Measurements from ENCODE around the gene PYGB.
"Not testable (repeated sequence)": the region's sequence is repeated elsewhere in the genome, so short reads cannot be mapped to it uniquely, and the experiment has no call there.

The PYGB gene

DNA sequence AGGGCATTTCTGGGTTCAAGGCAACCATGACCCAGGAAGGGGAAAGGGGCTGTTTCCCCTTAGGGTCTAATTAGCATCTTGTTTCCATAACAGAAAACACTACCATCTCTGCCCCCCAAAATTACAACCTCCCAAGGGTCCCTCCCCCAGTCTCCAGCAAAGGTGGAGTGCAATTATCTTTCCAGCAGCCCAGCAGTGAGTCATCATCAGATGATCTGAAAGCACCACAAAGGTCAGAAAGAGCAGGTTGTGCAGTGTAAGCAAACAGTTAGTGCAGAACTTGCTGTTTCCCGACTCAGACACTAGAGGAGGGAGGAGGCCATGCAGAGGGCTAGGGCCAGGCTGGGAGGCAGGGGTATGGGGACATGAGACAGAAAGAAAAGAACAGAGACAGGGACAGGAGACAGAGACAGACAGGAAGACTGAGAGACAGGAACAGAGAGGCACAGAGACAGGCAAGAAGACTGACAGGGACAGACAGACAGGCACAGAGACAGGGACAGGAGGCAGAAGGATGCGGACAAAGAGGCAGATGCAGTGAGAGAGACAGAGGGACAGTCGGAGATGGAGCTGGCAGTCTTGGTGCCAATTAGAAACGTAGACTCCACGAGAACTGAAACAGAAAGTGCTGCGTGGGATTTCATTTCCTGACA is 62.5 kb downstream of the PYGB start:
- peak; percentile 88 for DNase-seq (ENCODE audit: low spot score)
- peak overlapping the region; percentile 90 for H3K27ac ChIP-seq
- POLR2A ChIA-PET (ENCODE audit: low non-redundant PET), result no interaction called here
- CTCF ChIA-PET, result interaction anchor here (0.6 to 1.3 kb wide), 5 partner anchors 9 to 674 kb away, joined by 3 to 5 read pairs (median 3); partner anchors contain the start of gene GINS1
- TF ChIP-seq, protein P1, sequence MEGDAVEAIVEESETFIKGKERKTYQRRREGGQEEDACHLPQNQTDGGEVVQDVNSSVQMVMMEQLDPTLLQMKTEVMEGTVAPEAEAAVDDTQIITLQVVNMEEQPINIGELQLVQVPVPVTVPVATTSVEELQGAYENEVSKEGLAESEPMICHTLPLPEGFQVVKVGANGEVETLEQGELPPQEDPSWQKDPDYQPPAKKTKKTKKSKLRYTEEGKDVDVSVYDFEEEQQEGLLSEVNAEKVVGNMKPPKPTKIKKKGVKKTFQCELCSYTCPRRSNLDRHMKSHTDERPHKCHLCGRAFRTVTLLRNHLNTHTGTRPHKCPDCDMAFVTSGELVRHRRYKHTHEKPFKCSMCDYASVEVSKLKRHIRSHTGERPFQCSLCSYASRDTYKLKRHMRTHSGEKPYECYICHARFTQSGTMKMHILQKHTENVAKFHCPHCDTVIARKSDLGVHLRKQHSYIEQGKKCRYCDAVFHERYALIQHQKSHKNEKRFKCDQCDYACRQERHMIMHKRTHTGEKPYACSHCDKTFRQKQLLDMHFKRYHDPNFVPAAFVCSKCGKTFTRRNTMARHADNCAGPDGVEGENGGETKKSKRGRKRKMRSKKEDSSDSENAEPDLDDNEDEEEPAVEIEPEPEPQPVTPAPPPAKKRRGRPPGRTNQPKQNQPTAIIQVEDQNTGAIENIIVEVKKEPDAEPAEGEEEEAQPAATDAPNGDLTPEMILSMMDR (conservative IDR thresholded peaks at IDR 0.05; ENCODE audit: low read depth), result peak; percentile 87

DNA sequence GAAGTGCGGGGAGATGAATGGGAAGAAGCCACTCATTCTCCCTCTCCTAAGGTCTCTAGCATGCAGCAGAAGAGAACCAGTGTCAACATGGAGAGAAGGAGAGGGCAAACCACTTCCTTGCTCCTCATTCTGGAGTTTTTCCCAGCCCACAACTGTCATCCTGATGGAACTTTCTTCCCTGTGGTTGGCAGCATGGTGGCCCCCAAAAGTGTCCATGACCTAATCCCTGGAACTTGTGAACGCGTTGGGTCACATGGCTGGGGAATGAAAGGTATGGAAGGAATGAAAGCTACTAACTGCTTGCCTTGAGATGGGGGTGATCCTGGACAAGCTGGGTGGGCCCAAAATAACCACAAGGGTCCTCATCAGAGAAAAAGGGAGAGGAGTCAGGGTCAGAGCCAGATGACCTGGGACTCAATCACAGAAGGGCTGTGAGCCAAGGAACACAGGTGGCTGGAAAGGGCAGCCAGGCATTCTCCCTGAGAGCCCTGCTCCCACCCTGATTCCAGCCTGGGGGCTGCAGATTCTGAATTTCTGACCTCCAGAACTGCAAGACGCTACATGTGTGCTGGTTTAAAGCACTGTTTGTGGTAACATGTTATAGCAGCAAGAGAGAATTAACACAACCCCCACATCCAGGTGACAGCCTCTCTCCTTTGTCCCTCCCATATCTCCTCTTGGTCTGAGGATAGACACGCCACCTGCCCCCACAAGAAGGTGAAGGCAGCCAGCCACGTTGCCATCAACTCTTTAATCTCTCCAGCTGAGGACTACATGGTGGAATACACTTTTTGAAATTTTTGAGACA is 63.2 kb downstream of the PYGB start:
- TF ChIP-seq, protein P1 (conservative IDR thresholded peaks at IDR 0.05; ENCODE audit: low read depth), result no peak
- no peak for DNase-seq (ENCODE audit: low spot score)
- ChIA-PET POLR2A (ENCODE audit: low non-redundant PET) (no interaction called here), CTCF (interaction anchor here (0.6 to 1.3 kb wide), 4 partner anchors 26 to 673 kb away, joined by 3 to 5 read pairs (median 4); partner anchors contain the start of gene GINS1)
- peak overlapping the region; percentile 90 for H3K27ac ChIP-seq

DNA sequence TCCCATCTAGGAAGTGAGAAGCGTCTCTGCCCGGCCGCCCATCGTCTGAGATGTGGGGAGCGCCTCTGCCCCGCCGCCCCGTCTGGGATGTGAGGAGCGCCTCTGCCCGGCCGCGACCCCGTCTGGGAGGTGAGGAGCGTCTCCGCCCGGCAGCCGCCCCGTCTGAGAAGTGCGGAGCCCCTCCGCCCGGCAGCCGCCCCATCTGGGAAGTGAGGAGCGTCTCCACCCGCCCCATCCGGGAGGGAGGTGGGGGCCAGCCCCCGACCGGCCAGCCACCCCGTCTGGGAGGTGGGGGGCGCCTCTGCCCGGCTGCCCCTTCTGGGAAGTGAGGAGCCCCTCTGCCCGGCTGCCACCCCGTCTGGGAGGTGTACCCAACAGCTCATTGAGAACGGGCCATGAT is 64.8 kb downstream of the PYGB start:
- H3K27ac ChIP-seq; POLR2A ChIA-PET (ENCODE audit: low non-redundant PET); DNase-seq (ENCODE audit: low spot score): not testable (repeated sequence)
- CTCF ChIA-PET, result interaction anchor here (0.6 kb wide), 1 partner anchor 1860 kb away, joined by 3 read pairs; the partner anchor contains the start of gene CST11

DNA sequence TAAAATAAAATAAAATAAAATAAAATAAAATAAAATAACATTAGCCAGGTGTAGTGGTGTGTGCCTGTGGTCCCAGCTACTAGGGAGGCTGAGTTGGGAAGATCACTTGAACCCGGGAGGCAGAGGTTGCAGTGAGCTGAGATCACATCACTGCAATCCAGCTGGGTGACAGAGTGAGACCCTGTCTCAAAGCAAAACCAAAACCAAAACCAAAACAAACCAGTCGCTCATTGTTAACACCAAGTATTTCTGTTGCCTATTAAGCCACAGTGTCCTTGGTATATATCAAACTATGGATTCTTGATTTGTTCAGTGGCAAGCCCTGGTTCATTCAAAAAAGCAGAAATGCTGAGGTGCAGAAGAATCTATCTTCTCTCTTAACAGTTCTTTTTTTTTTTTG is 65.7 kb downstream of the PYGB start:
- POLR2A ChIA-PET (ENCODE audit: low non-redundant PET), result no interaction called here
- CTCF ChIA-PET, result interaction anchor here (0.7 kb wide), 1 partner anchor 32 kb away, joined by 5 read pairs; no protein-coding TSS in a partner anchor
- H3K27ac ChIP-seq, result peak overlapping the region; percentile 88; the same call in 1 of the 2 replicates
- DNase-seq (ENCODE audit: low spot score), result no peak
- TF ChIP-seq, protein P1 (conservative IDR thresholded peaks at IDR 0.05; ENCODE audit: low read depth), result no peak

- no peak for DNase-seq (ENCODE audit: low spot score)
- POLR2A ChIA-PET (ENCODE audit: low non-redundant PET), result interaction anchor here (0.7 kb wide), 2 partner anchors 39 to 324 kb away, joined by 3 to 5 read pairs; no protein-coding TSS in a partner anchor
- CTCF ChIA-PET, result interaction anchor here (0.5 to 0.9 kb wide), 4 partner anchors 22 to 225 kb away, joined by 3 to 5 read pairs (median 4); no protein-coding TSS in a partner anchor
- TF ChIP-seq, protein P1 (conservative IDR thresholded peaks at IDR 0.05; ENCODE audit: low read depth), result no peak
- peak overlapping the region; percentile 88 for H3K27ac ChIP-seq
These were observed 66.9 kb downstream of the PYGB start for GRCh38 chr20:25314497-25315417.

DNA sequence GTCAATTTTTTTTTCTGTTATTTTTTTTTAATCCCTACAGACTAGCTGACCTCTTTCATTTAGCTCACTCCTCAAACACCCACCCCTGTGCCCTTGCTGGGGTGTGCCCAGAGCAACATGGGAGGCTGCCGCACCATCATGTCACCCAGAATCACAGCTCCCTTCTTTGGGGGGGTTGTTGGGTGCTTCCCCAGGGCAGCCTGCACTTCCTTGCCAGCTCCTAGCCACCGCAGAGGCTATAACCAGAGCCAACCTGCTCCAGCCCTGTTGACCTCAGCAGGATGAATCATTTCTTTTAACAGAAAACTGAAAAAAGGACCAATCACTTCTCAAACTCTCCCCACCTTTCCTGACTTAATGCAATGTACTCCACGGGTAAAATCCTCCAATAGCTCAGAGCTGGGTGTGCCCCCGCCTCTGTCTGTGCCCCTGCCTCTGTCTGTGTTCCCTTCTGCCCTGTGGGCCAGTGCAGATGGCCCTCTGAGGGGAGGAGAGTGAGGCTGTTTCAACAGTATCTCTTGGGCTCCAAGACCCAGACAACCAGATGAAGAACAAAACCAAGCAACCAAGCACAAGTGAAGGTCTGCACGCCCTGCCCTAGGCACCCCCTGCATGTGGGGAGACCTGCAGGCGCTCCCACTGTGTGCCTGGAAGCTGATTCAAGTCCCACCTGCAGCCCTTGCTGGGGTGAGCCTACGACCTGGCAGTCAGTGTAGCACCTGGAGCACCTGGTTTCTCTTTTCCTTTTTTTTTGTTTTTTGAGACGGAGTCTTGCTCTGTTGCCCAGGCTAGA is 67.7 kb downstream of the PYGB start:
- peak overlapping the region; percentile 88 for H3K27ac ChIP-seq
- DNase-seq (ENCODE audit: low spot score), result peak; percentile 61
- POLR2A ChIA-PET (ENCODE audit: low non-redundant PET), result interaction anchor here (0.7 kb wide), 1 partner anchor 325 kb away, joined by 3 read pairs; no protein-coding TSS in a partner anchor
- TF ChIP-seq, protein P1 (conservative IDR thresholded peaks at IDR 0.05; ENCODE audit: low read depth), result no peak
- CTCF ChIA-PET, result interaction anchor here (0.5 to 0.9 kb wide), 3 partner anchors 21 to 225 kb away, joined by 3 to 4 read pairs (median 4); no protein-coding TSS in a partner anchor
